MM.1S (cell line): Measurements from ENCODE around the gene CFAP54.

Experiments
- EZH2 ChIP-seq: fragments of 300-600 bp; sonication (generic); optimal IDR thresholded peaks from 2 replicates; pipeline ENCODE3; 2017; ENCODE audit warnings: low read depth, mild to moderate bottlenecking, antibody characterized with exemption, low read length, mixed read lengths
- EZH2phosphoT487 ChIP-seq: fragments of 300-600 bp; sonication (generic); IDR thresholded peaks from 2 replicates; pipeline ENCODE4 v1.6.1; 2018; ENCODE audit warnings: antibody characterized with exemption, low read length
- TF ChIP-seq, protein P1 (sequence below): fragments of 300-600 bp; sonication (generic); IDR thresholded peaks from 2 replicates; pipeline ENCODE4 v1.5.1; 2016; ENCODE audit warnings: antibody characterized with exemption, low read length, mixed read lengths

DNA sequence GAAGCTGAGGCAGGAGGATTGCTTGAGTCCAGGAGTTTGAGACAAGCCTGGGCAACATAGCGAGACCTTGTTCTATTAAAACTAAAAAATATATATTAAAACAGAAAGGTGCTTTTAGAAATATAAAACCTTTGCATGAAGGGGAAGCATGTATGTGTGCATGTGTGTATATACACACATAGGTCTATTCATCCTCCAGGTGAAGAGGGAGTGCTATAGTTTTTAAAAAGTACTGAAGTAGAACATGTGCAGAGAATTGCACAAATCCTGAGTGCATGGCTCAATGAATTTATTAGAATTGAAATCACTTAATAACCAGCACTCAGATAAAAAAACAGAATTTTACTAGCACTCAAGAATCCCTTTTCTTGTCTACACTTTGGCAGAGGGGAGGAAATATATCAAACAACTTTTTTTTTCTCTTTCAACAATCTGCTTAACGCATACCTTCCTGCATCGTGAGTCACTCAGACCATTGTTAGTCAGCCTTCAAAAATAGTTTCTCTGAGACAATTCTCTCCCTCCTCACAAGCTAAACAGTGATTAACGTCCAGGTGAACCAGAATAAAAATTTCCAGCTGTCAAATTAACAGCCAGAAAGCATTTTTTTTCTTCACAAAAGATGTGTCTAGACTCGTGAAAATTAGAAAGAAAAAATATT is 400.0 kb downstream of the CFAP54 start:
- TF ChIP-seq EZH2 = no peak
- TF ChIP-seq, protein P1, sequence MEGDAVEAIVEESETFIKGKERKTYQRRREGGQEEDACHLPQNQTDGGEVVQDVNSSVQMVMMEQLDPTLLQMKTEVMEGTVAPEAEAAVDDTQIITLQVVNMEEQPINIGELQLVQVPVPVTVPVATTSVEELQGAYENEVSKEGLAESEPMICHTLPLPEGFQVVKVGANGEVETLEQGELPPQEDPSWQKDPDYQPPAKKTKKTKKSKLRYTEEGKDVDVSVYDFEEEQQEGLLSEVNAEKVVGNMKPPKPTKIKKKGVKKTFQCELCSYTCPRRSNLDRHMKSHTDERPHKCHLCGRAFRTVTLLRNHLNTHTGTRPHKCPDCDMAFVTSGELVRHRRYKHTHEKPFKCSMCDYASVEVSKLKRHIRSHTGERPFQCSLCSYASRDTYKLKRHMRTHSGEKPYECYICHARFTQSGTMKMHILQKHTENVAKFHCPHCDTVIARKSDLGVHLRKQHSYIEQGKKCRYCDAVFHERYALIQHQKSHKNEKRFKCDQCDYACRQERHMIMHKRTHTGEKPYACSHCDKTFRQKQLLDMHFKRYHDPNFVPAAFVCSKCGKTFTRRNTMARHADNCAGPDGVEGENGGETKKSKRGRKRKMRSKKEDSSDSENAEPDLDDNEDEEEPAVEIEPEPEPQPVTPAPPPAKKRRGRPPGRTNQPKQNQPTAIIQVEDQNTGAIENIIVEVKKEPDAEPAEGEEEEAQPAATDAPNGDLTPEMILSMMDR = no peak
- TF ChIP-seq EZH2phosphoT487 = no peak
